Measurements from ENCODE around the gene TMEM191C.
A peak's percentile ranks its signal among the peaks of the same experiment; 100 is the strongest.
"Not testable (repeated sequence)": the region's sequence is repeated elsewhere in the genome, so short reads cannot be mapped to it uniquely, and the experiment has no call there.

Gene TMEM191C

GRCh38 chr22:21450858-21451353 lies 16.3 kb upstream of the TMEM191C start:
- H3K27me3 ChIP-seq (ENCODE audit: insufficient read depth, insufficient read length): no peaks in the 10 kb centered on the region
- no peak for TF ChIP-seq SUZ12 (IDR thresholded peaks at IDR 0.05; ENCODE audit: extremely low read depth, insufficient read depth, insufficient read length)
- no peak for TF ChIP-seq ZNF274 (IDR thresholded peaks at IDR 0.05; ENCODE audit: low read depth, low read length)
- DNase-seq (ENCODE audit: low read depth, low spot score): no peak
- H3K4me1 ChIP-seq (ENCODE audit: insufficient read depth, insufficient read length): peaks cover 9% of the 10 kb centered on the region
- H3K4me3 ChIP-seq (ENCODE audit: insufficient read length, low read depth): no peak overlapping the region
- no peaks in the 10 kb centered on the region for H3K9me3 ChIP-seq (ENCODE audit: insufficient read depth, low read length)
- H3K9ac ChIP-seq (ENCODE audit: insufficient read length, low read depth): no peak overlapping the region
- H3K36me3 ChIP-seq (ENCODE audit: insufficient read depth, insufficient read length, low read length): peaks cover 35% of the 10 kb centered on the region

GRCh38 chr22:21451545-21452520 lies 15.4 kb upstream of the TMEM191C start:
- Histone ChIP-seq H3K9ac (ENCODE audit: insufficient read length, low read depth) (no peak overlapping the region), H3K27me3 (ENCODE audit: insufficient read depth, insufficient read length) (no peaks in the 10 kb centered on the region), H3K9me3 (ENCODE audit: insufficient read depth, low read length) (no peaks in the 10 kb centered on the region), H3K4me1 (ENCODE audit: insufficient read depth, insufficient read length) (peaks cover 13% of the 10 kb centered on the region), H3K36me3 (ENCODE audit: insufficient read depth, insufficient read length, low read length) (peaks cover 26% of the 10 kb centered on the region), H3K4me3 (ENCODE audit: insufficient read length, low read depth) (no peak overlapping the region)
- TF ChIP-seq ZNF274 (IDR thresholded peaks at IDR 0.05; ENCODE audit: low read depth, low read length): no peak
- TF ChIP-seq SUZ12 (IDR thresholded peaks at IDR 0.05; ENCODE audit: extremely low read depth, insufficient read depth, insufficient read length): no peak
- no peak for TF ChIP-seq YY1 (IDR thresholded peaks at IDR 0.05; ENCODE audit: insufficient read depth, insufficient read length)
- DNase-seq (ENCODE audit: low read depth, low spot score): no peak

GRCh38 chr22:21452666-21453065 lies 14.5 kb upstream of the TMEM191C start:
- H3K36me3 ChIP-seq (ENCODE audit: insufficient read depth, insufficient read length, low read length): peaks cover 18% of the 10 kb centered on the region
- peaks cover 17% of the 10 kb centered on the region for H3K4me1 ChIP-seq (ENCODE audit: insufficient read depth, insufficient read length)
- not testable (repeated sequence) for DNase-seq (ENCODE audit: low read depth, low spot score); H3K9ac ChIP-seq (ENCODE audit: insufficient read length, low read depth); H3K27me3 ChIP-seq (ENCODE audit: insufficient read depth, insufficient read length); H3K9me3 ChIP-seq (ENCODE audit: insufficient read depth, low read length); H3K4me3 ChIP-seq (ENCODE audit: insufficient read length, low read depth)

GRCh38 chr22:21454998-21455333 lies 12.2 kb upstream of the TMEM191C start:
- not testable (repeated sequence) for H3K36me3 ChIP-seq (ENCODE audit: insufficient read depth, insufficient read length, low read length); H3K27me3 ChIP-seq (ENCODE audit: insufficient read depth, insufficient read length); DNase-seq (ENCODE audit: low read depth, low spot score); H3K9me3 ChIP-seq (ENCODE audit: insufficient read depth, low read length); H3K9ac ChIP-seq (ENCODE audit: insufficient read length, low read depth); H3K4me3 ChIP-seq (ENCODE audit: insufficient read length, low read depth)
- peaks cover 13% of the 10 kb centered on the region for H3K4me1 ChIP-seq (ENCODE audit: insufficient read depth, insufficient read length)

- DNase-seq (ENCODE audit: low read depth, low spot score): no peak
- peaks cover 13% of the 10 kb centered on the region for H3K4me1 ChIP-seq (ENCODE audit: insufficient read depth, insufficient read length)
Observed at GRCh38 chr22:21455334-21456089, 11.7 kb upstream of the TMEM191C start.

GRCh38 chr22:21457023-21457787 lies 10.0 kb upstream of the TMEM191C start:
- no peaks in the 10 kb centered on the region for H3K27me3 ChIP-seq (ENCODE audit: insufficient read depth, insufficient read length)
- no peak overlapping the region for H3K4me3 ChIP-seq (ENCODE audit: insufficient read length, low read depth)
- TF ChIP-seq ZNF274 (IDR thresholded peaks at IDR 0.05; ENCODE audit: low read depth, low read length) (no peak), YY1 (IDR thresholded peaks at IDR 0.05; ENCODE audit: insufficient read depth, insufficient read length) (no peak), SUZ12 (IDR thresholded peaks at IDR 0.05; ENCODE audit: extremely low read depth, insufficient read depth, insufficient read length) (no peak)
- no peaks in the 10 kb centered on the region for H3K36me3 ChIP-seq (ENCODE audit: insufficient read depth, insufficient read length, low read length)
- no peak for DNase-seq (ENCODE audit: low read depth, low spot score)
- H3K9me3 ChIP-seq (ENCODE audit: insufficient read depth, low read length): no peaks in the 10 kb centered on the region
- peak overlapping the region; percentile 9 for H3K9ac ChIP-seq (ENCODE audit: insufficient read length, low read depth)
- H3K4me1 ChIP-seq (ENCODE audit: insufficient read depth, insufficient read length): peaks cover 13% of the 10 kb centered on the region

More at GRCh38 chr22:21455334-21456089, 11.7 kb upstream of the TMEM191C start:
- H3K27me3 ChIP-seq (ENCODE audit: insufficient read depth, insufficient read length): no peaks in the 10 kb centered on the region
- no peaks in the 10 kb centered on the region for H3K9me3 ChIP-seq (ENCODE audit: insufficient read depth, low read length)
- H3K4me3 ChIP-seq (ENCODE audit: insufficient read length, low read depth): no peak overlapping the region
- TF ChIP-seq ZNF274 (IDR thresholded peaks at IDR 0.05; ENCODE audit: low read depth, low read length) (no peak), YY1 (IDR thresholded peaks at IDR 0.05; ENCODE audit: insufficient read depth, insufficient read length) (no peak), SUZ12 (IDR thresholded peaks at IDR 0.05; ENCODE audit: extremely low read depth, insufficient read depth, insufficient read length) (no peak)
- peaks cover 1% of the 10 kb centered on the region for H3K36me3 ChIP-seq (ENCODE audit: insufficient read depth, insufficient read length, low read length)
- peak overlapping the region; percentile 10 for H3K9ac ChIP-seq (ENCODE audit: insufficient read length, low read depth)

GRCh38 chr22:21462672-21463071 lies 4.5 kb upstream of the TMEM191C start:
- H3K27me3 ChIP-seq (ENCODE audit: insufficient read depth, insufficient read length); H3K36me3 ChIP-seq (ENCODE audit: insufficient read depth, insufficient read length, low read length); H3K9me3 ChIP-seq (ENCODE audit: insufficient read depth, low read length); H3K4me1 ChIP-seq (ENCODE audit: insufficient read depth, insufficient read length); H3K4me3 ChIP-seq (ENCODE audit: insufficient read length, low read depth); H3K9ac ChIP-seq (ENCODE audit: insufficient read length, low read depth); DNase-seq (ENCODE audit: low read depth, low spot score): not testable (repeated sequence)

GRCh38 chr22:21468194-21469096 lies 1.3 kb downstream of the TMEM191C start:
- not testable (repeated sequence) for H3K27me3 ChIP-seq (ENCODE audit: insufficient read depth, insufficient read length); H3K9me3 ChIP-seq (ENCODE audit: insufficient read depth, low read length); H3K9ac ChIP-seq (ENCODE audit: insufficient read length, low read depth); H3K4me3 ChIP-seq (ENCODE audit: insufficient read length, low read depth); DNase-seq (ENCODE audit: low read depth, low spot score); H3K4me1 ChIP-seq (ENCODE audit: insufficient read depth, insufficient read length); H3K36me3 ChIP-seq (ENCODE audit: insufficient read depth, insufficient read length, low read length)

GRCh38 chr22:21469097-21469994 lies 2.2 kb downstream of the TMEM191C start:
- DNase-seq (ENCODE audit: low read depth, low spot score); H3K27me3 ChIP-seq (ENCODE audit: insufficient read depth, insufficient read length); H3K4me1 ChIP-seq (ENCODE audit: insufficient read depth, insufficient read length); H3K9me3 ChIP-seq (ENCODE audit: insufficient read depth, low read length); H3K36me3 ChIP-seq (ENCODE audit: insufficient read depth, insufficient read length, low read length); H3K4me3 ChIP-seq (ENCODE audit: insufficient read length, low read depth); H3K9ac ChIP-seq (ENCODE audit: insufficient read length, low read depth): not testable (repeated sequence)
